HepG2 (cell line): ENCODE data around the gene PSMD4. TPM values are rescaled to one million over a fixed set of nuclear protein-coding genes. Genes with fewer than 3 reads are reported as not detected.

Source experiments
- ATF3 ChIP-seq: sonication (generic); formaldehyde crosslinking; IDR thresholded peaks from 2 replicates; pipeline ENCODE4 v1.4.0; 2020; ENCODE audit warnings: missing genetic modification reagents
- DMTF1 ChIP-seq: sonication (generic); formaldehyde crosslinking; IDR thresholded peaks from 2 replicates; pipeline ENCODE4 v1.4.0; 2020; ENCODE audit warnings: mild to moderate bottlenecking, missing genetic modification reagents
- ESRRA ChIP-seq: sonication (generic); formaldehyde crosslinking; IDR thresholded peaks from 2 replicates; pipeline ENCODE4 v1.5.1; 2020; ENCODE audit warnings: mild to moderate bottlenecking, low read depth, missing genetic modification reagents
- GATAD1 ChIP-seq: IDR thresholded peaks from 2 replicates; pipeline ENCODE4 v1.6.1; 2016; ENCODE audit warnings: missing genetic modification reagents, missing compliant biosample characterization
- GTF2F1 ChIP-seq: fragments of 150-350 bp; IDR thresholded peaks from 2 replicates; pipeline ENCODE4 v1.6.1; 2014; ENCODE audit warnings: low read length
- JUNB ChIP-seq: sonication (generic); formaldehyde crosslinking; IDR thresholded peaks from 2 replicates; pipeline ENCODE4 v1.8.0; 2022; ENCODE audit warnings: missing genetic modification reagents, mild to moderate bottlenecking, borderline replicate concordance
- MIER3 ChIP-seq: IDR thresholded peaks from 2 replicates; pipeline ENCODE4 v1.6.1; 2016; ENCODE audit warnings: missing compliant biosample characterization, borderline replicate concordance
- PAX8 ChIP-seq: sonication (generic); formaldehyde crosslinking; IDR thresholded peaks from 2 replicates; pipeline ENCODE4 v1.8.0; 2022; ENCODE audit warnings: mild to moderate bottlenecking, missing genetic modification reagents, borderline replicate concordance
- RFXAP ChIP-seq: sonication (generic); formaldehyde crosslinking; IDR thresholded peaks from 2 replicates; pipeline ENCODE4 v1.4.0; 2020; ENCODE audit warnings: missing genetic modification reagents, borderline replicate concordance
- SOX6 ChIP-seq, 2 experiments: fragments of 450-650 bp in 1 of 2; sonication (generic) in 1 of 2; formaldehyde crosslinking in 1 of 2; IDR thresholded peaks; 2 replicates each; pipeline versions ENCODE4 v1.4.0 to v1.6.1; 2017 to 2020; ENCODE audit warnings: antibody characterized with exemption in 1 of 2, mild to moderate bottlenecking in 1 of 2, missing genetic modification reagents in 1 of 2
- SYNCRIP ChIP-seq: fragments of 200-400 bp; formaldehyde crosslinking; IDR thresholded peaks from 2 replicates; pipeline ENCODE4 v1.6.1; 2018; ENCODE audit warnings: mild to moderate bottlenecking, low read depth, low read length; ENCODE audit not compliant: insufficient read depth
- TAF15 ChIP-seq: fragments of 200-400 bp; formaldehyde crosslinking; IDR thresholded peaks from one replicate; pipeline ENCODE4 v1.6.1; 2018; ENCODE audit warnings: mild to moderate bottlenecking, low read depth, low read length; ENCODE audit not compliant: poor library complexity, severe bottlenecking
- TFDP1 ChIP-seq: IDR thresholded peaks from 2 replicates; pipeline ENCODE4 v1.6.1; 2016; ENCODE audit warnings: missing compliant biosample characterization, missing genetic modification reagents, borderline replicate concordance
- ZNF124 ChIP-seq: sonication (generic); formaldehyde crosslinking; IDR thresholded peaks from 2 replicates; pipeline ENCODE4 v1.4.0; 2020; ENCODE audit warnings: missing genetic modification reagents
- ZNF136 ChIP-seq: sonication (generic); formaldehyde crosslinking; IDR thresholded peaks from 2 replicates; pipeline ENCODE4 v1.8.1; 2022; ENCODE audit warnings: low read depth, mild to moderate bottlenecking, moderate library complexity, missing genetic modification reagents
- ZNF143 ChIP-seq: sonication (generic); formaldehyde crosslinking; IDR thresholded peaks from 2 replicates; pipeline ENCODE4 v1.4.0; 2020; ENCODE audit warnings: missing genetic modification reagents
- ZNF34 ChIP-seq: sonication (generic); formaldehyde crosslinking; IDR thresholded peaks from 2 replicates; pipeline ENCODE4 v1.4.0; 2020; ENCODE audit warnings: mild to moderate bottlenecking, missing genetic modification reagents, borderline replicate concordance
- ZNF484 ChIP-seq: sonication (generic); formaldehyde crosslinking; IDR thresholded peaks from 2 replicates; pipeline ENCODE4 v1.5.1; 2020; ENCODE audit warnings: mild to moderate bottlenecking, low read depth, missing genetic modification reagents, borderline replicate concordance
- ZNF543 ChIP-seq: sonication (generic); formaldehyde crosslinking; IDR thresholded peaks from 2 replicates; pipeline ENCODE4 v1.4.0; 2020; ENCODE audit warnings: mild to moderate bottlenecking, missing genetic modification reagents
- ZNF563 ChIP-seq: sonication (generic); formaldehyde crosslinking; IDR thresholded peaks from 2 replicates; pipeline ENCODE4 v1.8.0; 2022; ENCODE audit warnings: mild to moderate bottlenecking, moderate library complexity, missing genetic modification reagents
- ZNF576 ChIP-seq: sonication (generic); formaldehyde crosslinking; IDR thresholded peaks from 2 replicates; pipeline ENCODE4 v1.4.0; 2020; ENCODE audit warnings: mild to moderate bottlenecking, missing genetic modification reagents
- ZNF652 ChIP-seq: IDR thresholded peaks from 2 replicates; pipeline ENCODE4 v1.6.1; 2016; ENCODE audit warnings: low read depth, borderline replicate concordance
- ZNF883 ChIP-seq: sonication (generic); formaldehyde crosslinking; IDR thresholded peaks from 2 replicates; pipeline ENCODE4 v1.5.1; 2020; ENCODE audit warnings: mild to moderate bottlenecking, missing genetic modification reagents; ENCODE audit errors: not compliant biosample characterization
- polyA plus RNA-seq, 8 experiments: library from polyadenylated mRNA; depleted of rRNA in 3 of 8; stranded (reverse) in 7 of 8; unstranded in 1 of 8; fragments of >200 nt; fragmentation: Illumina TruSeq in 4 of 8; extraction: Trizol in 4 of 8; gene quantifications; 2 replicates each; pipeline versions ENCODE4 v1.2.1 to v1.2.3, GENCODE V29; 2011 to 2016; ENCODE audit warnings: low read depth in 4 of 8, missing spikeins in 1 of 8, mixed read lengths in 1 of 8; ENCODE audit not compliant: insufficient read depth in 1 of 8
- total RNA-seq, 5 experiments: library from RNA; depleted of rRNA; stranded (reverse); fragments of >200 nt; fragmentation: Illumina TruSeq; extraction: Trizol; gene quantifications; 2 replicates each; pipeline ENCODE4 v1.2.3, GENCODE V29; 2016; ENCODE audit warnings: low read depth in 1 of 5

The PSMD4 gene
- total and polyA plus RNA-seq, 2 of the 13 experiments (the other 11 are each of a cell fraction or from before 2014, with no cell fraction given): 194 to 243 TPM

- no peak for TF ChIP-seq TAF15
- TF ChIP-seq JUNB (CRISPR knock-in tag): no peak; the same call in 1 of the 2 replicates
- TF ChIP-seq ZNF34 (CRISPR knock-in tag): no peak
- TF ChIP-seq TFDP1 (CRISPR knock-in tag): peak; percentile 64; the same call in 1 of the 2 replicates
- peak; percentile 55 for TF ChIP-seq ZNF883 (CRISPR knock-in tag)
- no peak for TF ChIP-seq MIER3 (CRISPR knock-in tag)
- TF ChIP-seq PAX8 (CRISPR knock-in tag): no peak
- no peak for TF ChIP-seq ZNF136 (CRISPR knock-in tag)
- peak; percentile 95 for TF ChIP-seq RFXAP (CRISPR knock-in tag)
- TF ChIP-seq ZNF563 (CRISPR knock-in tag): peak; percentile 60
- no peak for TF ChIP-seq DMTF1
- TF ChIP-seq SYNCRIP: no peak
- TF ChIP-seq ZNF124 (CRISPR knock-in tag): 0 out of 2 replicates have a peak, but pooled peaks have one; percentile 20
- TF ChIP-seq ATF3 (CRISPR knock-in tag): no peak
- TF ChIP-seq SOX6 (IDR thresholded peaks at IDR 0.05): no peak
- peak; percentile 43 for TF ChIP-seq SOX6 (CRISPR knock-in tag; IDR thresholded peaks at IDR 0.05)
- TF ChIP-seq ZNF143 (CRISPR knock-in tag): peak; percentile 92
- peak; percentile 94 for TF ChIP-seq GATAD1 (CRISPR knock-in tag)
- TF ChIP-seq ZNF576: no peak
- no peak for TF ChIP-seq ZNF543 (CRISPR knock-in tag)
- no peak for TF ChIP-seq GTF2F1
- no peak for TF ChIP-seq ESRRA (CRISPR knock-in tag)
- no peak for TF ChIP-seq ZNF484 (CRISPR knock-in tag)
- TF ChIP-seq ZNF652: no peak
Measured at GRCh38 chr1:151254217-151255213, at the start of gene PSMD4 (continued).
